HepG2 (cell line): Measurements from ENCODE around the gene ZNHIT6. TPM values are rescaled to one million over a fixed set of nuclear protein-coding genes. Genes with fewer than 3 reads are reported as not detected.

ENCODE experiments used
- ATAC-seq: fragments of 200-7000 bp; cut with Tn5 transposase; 3 replicates; pipeline ENCODE4 v1.9.1; 2020; ENCODE audit warnings: mild to moderate bottlenecking, moderate library complexity
- BruUV-seq: library from RNA; stranded (reverse); fragments of 400-500 nt; replicated peaks from 2 replicates; lab custom pipeline; 2021; lab: Mats Ljungman, UMichigan
- CTCF ChIA-PET: fragments of 300-600 bp; formaldehyde crosslinking; extraction: SDS; loops from one replicate; lab custom pipeline; 2021; ENCODE audit warnings: low total read pairs, inconsistent platforms, low intra/inter-chr PET ratio; lab: Yijun Ruan, JAX
- POLR2A ChIA-PET: fragments of 350-600 bp; sonication (Branson Sonifier 250); formaldehyde crosslinking; loops from one replicate; lab custom pipeline; 2020; ENCODE audit warnings: antibody characterized with exemption, inconsistent platforms; lab: Yijun Ruan, JAX
- DNase-seq: peaks from one replicate; pipeline ENCODE4 v3.0.0-alpha.2; 2015; ENCODE audit warnings: low spot score
- FAIRE-seq: peaks from 3 replicates; lab custom pipeline; 2011; peaks lifted over from hg19 to GRCh38; lab: Jason Lieb, UNC
- H2AFZ ChIP-seq: one replicate; pipeline ENCODE4 v1.6.1; 2011; ENCODE audit warnings: low read length, inconsistent platforms
- H3K27ac ChIP-seq: fragments of 300-600 bp; 3 replicates; pipeline ENCODE4 v1.8.0; 2011; ENCODE audit warnings: mixed run types, mild to moderate bottlenecking, mixed read lengths, low read length, inconsistent platforms; ENCODE audit not compliant: insufficient read depth; ENCODE audit errors: extremely low read length
- H3K27me3 ChIP-seq, 2 experiments: fragments of 200-600 bp in 1 of 2; 2 replicates in 1 of 2; 3 replicates in 1 of 2; pipeline versions ENCODE4 v1.6.0 to v1.8.0; 2011; ENCODE audit warnings: low read length in 2 of 2, mild to moderate bottlenecking in 2 of 2, moderate library complexity in 2 of 2, inconsistent platforms in 1 of 2; ENCODE audit not compliant: insufficient read depth in 2 of 2, control insufficient read depth in 1 of 2
- H3K36me3 ChIP-seq, 2 experiments: fragments of 200-600 bp in 1 of 2; replicated peaks in 1 of 2; 2 replicates in 1 of 2; 3 replicates in 1 of 2; pipeline versions ENCODE4 v1.5.1 to v1.8.0; 2011; ENCODE audit warnings: low read length in 2 of 2, inconsistent platforms in 1 of 2; ENCODE audit not compliant: insufficient read depth in 2 of 2, control insufficient read depth in 1 of 2
- H3K4me1 ChIP-seq: 2 replicates; pipeline ENCODE4 v1.5.1; 2012; ENCODE audit warnings: low read length, inconsistent platforms; ENCODE audit not compliant: insufficient read depth
- H3K4me2 ChIP-seq: 2 replicates; pipeline ENCODE4 v1.6.0; 2011; ENCODE audit warnings: low read depth, low read length, inconsistent platforms
- H3K4me3 ChIP-seq, 3 experiments: fragments of 200-600 bp in 1 of 3; sonication (generic), shearing (Covaris generic) in 1 of 3; replicated peaks in 1 of 3; 2 replicates each; pipeline ENCODE4 v1.5.1; 2011 to 2016; ENCODE audit warnings: low read length in 3 of 3, inconsistent platforms in 2 of 3, low read depth in 2 of 3, mild to moderate bottlenecking in 2 of 3, control low read depth in 1 of 3, mixed read lengths in 1 of 3; ENCODE audit not compliant: insufficient read depth in 1 of 3
- H3K79me2 ChIP-seq: one replicate; pipeline ENCODE4 v1.6.1; 2011; ENCODE audit warnings: low read length, inconsistent platforms; ENCODE audit not compliant: insufficient read depth
- H3K9ac ChIP-seq: 2 replicates; pipeline ENCODE4 v1.6.0; 2011; ENCODE audit warnings: mild to moderate bottlenecking, low read depth, low read length, inconsistent platforms; ENCODE audit not compliant: insufficient read depth
- H3K9me3 ChIP-seq: 2 replicates; pipeline ENCODE4 v1.5.1; 2012; ENCODE audit warnings: mild to moderate bottlenecking, low read length
- H4K20me1 ChIP-seq: 2 replicates; pipeline ENCODE4 v1.6.0; 2011; ENCODE audit warnings: inconsistent platforms, mild to moderate bottlenecking, low read length, moderate library complexity; ENCODE audit not compliant: insufficient read depth
- AGO1 ChIP-seq: fragments of 200-400 bp; formaldehyde crosslinking; IDR thresholded peaks from 2 replicates; pipeline ENCODE4 v1.6.1; 2017; ENCODE audit warnings: mild to moderate bottlenecking, low read depth, low read length, moderate library complexity; ENCODE audit not compliant: poor library complexity, severe bottlenecking
- FOXC1 ChIP-seq: sonication (generic); formaldehyde crosslinking; IDR thresholded peaks from 2 replicates; pipeline ENCODE4 v1.8.0; 2022; ENCODE audit warnings: mild to moderate bottlenecking, missing genetic modification reagents, borderline replicate concordance
- GATAD2A ChIP-seq: IDR thresholded peaks from 2 replicates; pipeline ENCODE4 v1.6.1; 2016
- JUNB ChIP-seq: sonication (generic); formaldehyde crosslinking; IDR thresholded peaks from 2 replicates; pipeline ENCODE4 v1.8.0; 2022; ENCODE audit warnings: missing genetic modification reagents, mild to moderate bottlenecking, borderline replicate concordance
- NCOR1 ChIP-seq: fragments of 200-600 bp; sonication (generic); IDR thresholded peaks from 2 replicates; pipeline ENCODE4 v1.7.0; 2017; ENCODE audit warnings: antibody characterized with exemption, low read length, borderline replicate concordance
- NFE2 ChIP-seq: sonication (generic); formaldehyde crosslinking; IDR thresholded peaks from 2 replicates; pipeline ENCODE4 v1.4.0; 2020; ENCODE audit warnings: missing genetic modification reagents
- ONECUT2 ChIP-seq: sonication (generic); formaldehyde crosslinking; IDR thresholded peaks from 2 replicates; pipeline ENCODE4 v1.4.0; 2020; ENCODE audit warnings: missing genetic modification reagents
- RORA ChIP-seq: sonication (generic); formaldehyde crosslinking; IDR thresholded peaks from 2 replicates; pipeline ENCODE4 v1.5.0; 2020; ENCODE audit warnings: mild to moderate bottlenecking, missing genetic modification reagents, moderate library complexity
- SAFB2 ChIP-seq: sonication (generic); formaldehyde crosslinking; IDR thresholded peaks from 2 replicates; pipeline ENCODE4 v1.5.1; 2020; ENCODE audit warnings: missing genetic modification reagents, low read depth, mild to moderate bottlenecking, borderline replicate concordance
- SMARCE1 ChIP-seq: fragments of 450-650 bp; IDR thresholded peaks from 2 replicates; pipeline ENCODE4 v1.6.1; 2017; ENCODE audit warnings: borderline replicate concordance
- SP1 ChIP-seq, 2 experiments: fragments of 450-650 bp in 1 of 2; sonication (generic) in 1 of 2; formaldehyde crosslinking in 1 of 2; IDR thresholded peaks; 2 replicates each; pipeline versions ENCODE4 v1.4.0 to v1.6.1; 2016 to 2020; ENCODE audit warnings: missing genetic modification reagents in 1 of 2
- ZNF674 ChIP-seq: sonication (generic); formaldehyde crosslinking; IDR thresholded peaks from 2 replicates; pipeline ENCODE4 v1.5.0; 2020; ENCODE audit warnings: low read depth, mild to moderate bottlenecking, missing genetic modification reagents
- ZNF841 ChIP-seq: sonication (generic); formaldehyde crosslinking; IDR thresholded peaks from 2 replicates; pipeline ENCODE4 v1.8.1; 2023; ENCODE audit warnings: missing genetic modification reagents, borderline replicate concordance
- ZNF883 ChIP-seq: sonication (generic); formaldehyde crosslinking; IDR thresholded peaks from 2 replicates; pipeline ENCODE4 v1.5.1; 2020; ENCODE audit warnings: mild to moderate bottlenecking, missing genetic modification reagents; ENCODE audit errors: not compliant biosample characterization
- ZUFSP ChIP-seq: sonication (generic); formaldehyde crosslinking; IDR thresholded peaks from 2 replicates; pipeline ENCODE4 v1.9.0; 2021; ENCODE audit warnings: missing genetic modification reagents, mild to moderate bottlenecking, borderline replicate concordance
- WGBS: methylation state at CpG from one replicate; pipeline ENCODE4 v1.1.6; 2017; ENCODE audit warnings: low lambda C conversion rate; 5-methylcytosine and 5-hydroxymethylcytosine counted together
- in situ Hi-C: cut with HindIII; loops from 2 replicates; pipeline ENCODE4 v1.10.0; 2017; ENCODE audit warnings: low pct_unique_long_range_greater_than_20kb; ENCODE audit not compliant: extremely low pct_ligation_motif_present
- intact Hi-C: fragments of 100-400 bp; cut with micrococcal nuclease; formaldehyde crosslinking; loops from one replicate; pipeline ENCODE4 v1.10.0; 2022; ENCODE audit not compliant: unreplicated experiment
- polyA plus RNA-seq, 8 experiments: library from polyadenylated mRNA; depleted of rRNA in 3 of 8; stranded (reverse) in 7 of 8; unstranded in 1 of 8; fragments of >200 nt; fragmentation: Illumina TruSeq in 4 of 8; extraction: Trizol in 4 of 8; gene quantifications; 2 replicates each; pipeline versions ENCODE4 v1.2.1 to v1.2.3, GENCODE V29; 2011 to 2016; ENCODE audit warnings: low read depth in 4 of 8, missing spikeins in 1 of 8, mixed read lengths in 1 of 8; ENCODE audit not compliant: insufficient read depth in 1 of 8
- total RNA-seq, 5 experiments: library from RNA; depleted of rRNA; stranded (reverse); fragments of >200 nt; fragmentation: Illumina TruSeq; extraction: Trizol; gene quantifications; 2 replicates each; pipeline ENCODE4 v1.2.3, GENCODE V29; 2016; ENCODE audit warnings: low read depth in 1 of 5

Gene ZNHIT6
- total and polyA plus RNA-seq, 2 of the 13 experiments (the other 11 are each of a cell fraction or from before 2014, with no cell fraction given): 6.0 to 15.2 TPM

- TF ChIP-seq SMARCE1 (no peak), ZNF674 (CRISPR knock-in tag) (no peak), FOXC1 (CRISPR knock-in tag) (no peak), RORA (no peak), NCOR1 (no peak), ZNF883 (CRISPR knock-in tag) (no peak), NFE2 (no peak), JUNB (no peak), SAFB2 (CRISPR knock-in tag) (no peak), ZNF841 (no peak), GATAD2A (CRISPR knock-in tag) (no peak), ONECUT2 (CRISPR knock-in tag) (no peak), SP1 (IDR thresholded peaks at IDR 0.05) (no peak), SP1 (CRISPR knock-in tag; IDR thresholded peaks at IDR 0.05) (no peak), ZUFSP (CRISPR knock-in tag) (no peak), AGO1 (no peak)
- no peak overlapping the region for H3K9ac ChIP-seq
- intact Hi-C loops (no loop called here), in situ Hi-C loops (no loop called here)
- no peak for DNase-seq
- FAIRE-seq: no peak
- ChIA-PET CTCF (no interaction called here), POLR2A (no interaction called here)
- no peak for ATAC-seq
- BruUV-seq: no TSS peak
- no peak overlapping the region for H3K27ac ChIP-seq
- peaks cover 10% of the 10 kb centered on the region; the same call in 1 of the 2 replicates for H3K9me3 ChIP-seq
- WGBS: 98% methylated on average over 3 of the region's 3 CpGs
- H2AFZ ChIP-seq: no peak overlapping the region
- no peaks in the 10 kb centered on the region for H4K20me1 ChIP-seq
- H3K27me3 ChIP-seq: no peaks in the 10 kb centered on the region
- peaks cover 1 to 11% of the 10 kb centered on the region in 2 experiments; a peak in 2 of 5 replicates for H3K36me3 ChIP-seq
- no peaks in the 10 kb centered on the region for H3K79me2 ChIP-seq
- H3K4me2 ChIP-seq: no peak overlapping the region
- peaks cover 31% of the 10 kb centered on the region for H3K4me1 ChIP-seq
- no peak overlapping the region for H3K4me3 ChIP-seq
These were observed 55.9 kb downstream of the ZNHIT6 start for GRCh38 chr1:85652327-85652726.
